ES-I3 (cell line): ENCODE results near the gene NR4A1.
"Not testable (repeated sequence)": the region's sequence is repeated elsewhere in the genome, so short reads cannot be mapped to it uniquely, and the experiment has no call there.

Experiments
- H3K36me3 ChIP-seq: 2 replicates; pipeline ENCODE4 v1.6.1; 2013; ENCODE audit warnings: mild to moderate bottlenecking, low read length, control low read depth, moderate library complexity; ENCODE audit not compliant: insufficient read depth
- H3K4me1 ChIP-seq: 2 replicates; pipeline ENCODE4 v1.6.1; 2013; ENCODE audit warnings: mild to moderate bottlenecking, control low read depth, low read length; ENCODE audit not compliant: insufficient read depth
- H3K9ac ChIP-seq: 2 replicates; pipeline ENCODE4 v1.6.1; 2013; ENCODE audit warnings: low read depth, mild to moderate bottlenecking, low read length, moderate library complexity
- H3K9me3 ChIP-seq: 2 replicates; pipeline ENCODE4 v1.6.1; 2013; ENCODE audit warnings: mild to moderate bottlenecking, low read length, moderate library complexity; ENCODE audit not compliant: control insufficient read depth, insufficient read depth

NR4A1 gene

GRCh38 chr12:52091869-52092268 is 40.6 kb downstream of the NR4A1 start:
- H3K4me1 ChIP-seq, result peaks cover 4% of the 10 kb centered on the region; the same call in 1 of the 2 replicates
- H3K9ac ChIP-seq, result no peak overlapping the region
- no peaks in the 10 kb centered on the region for H3K9me3 ChIP-seq
- H3K36me3 ChIP-seq, result no peaks in the 10 kb centered on the region

DNA sequence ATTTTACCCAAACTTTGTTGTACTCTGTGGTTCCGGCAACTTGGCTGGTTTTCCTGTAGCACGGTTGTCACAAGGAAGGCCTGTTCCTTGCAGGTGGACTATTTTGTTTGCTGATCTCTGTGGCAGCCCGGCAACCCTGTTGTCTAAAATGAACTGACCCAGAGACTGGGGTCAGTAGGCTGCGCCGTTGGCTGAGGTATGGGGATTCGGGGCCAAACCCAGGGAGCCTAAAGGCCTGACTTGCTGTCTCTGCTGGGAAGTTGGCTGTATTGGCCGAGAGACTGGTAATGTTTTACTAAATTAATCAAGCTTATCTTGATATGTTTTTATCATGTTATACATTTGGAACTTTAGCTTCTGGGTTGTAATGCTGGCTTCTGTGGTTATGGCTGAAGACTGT is 42.1 kb downstream of the NR4A1 start:
- H3K4me1 ChIP-seq, result peaks cover 4% of the 10 kb centered on the region; the same call in 1 of the 2 replicates
- no peak overlapping the region for H3K9ac ChIP-seq
- no peaks in the 10 kb centered on the region for H3K36me3 ChIP-seq
- H3K9me3 ChIP-seq, result no peaks in the 10 kb centered on the region

- no peaks in the 10 kb centered on the region for H3K36me3 ChIP-seq
These were observed 45.2 kb downstream of the NR4A1 start for GRCh38 chr12:52096332-52097044.

DNA sequence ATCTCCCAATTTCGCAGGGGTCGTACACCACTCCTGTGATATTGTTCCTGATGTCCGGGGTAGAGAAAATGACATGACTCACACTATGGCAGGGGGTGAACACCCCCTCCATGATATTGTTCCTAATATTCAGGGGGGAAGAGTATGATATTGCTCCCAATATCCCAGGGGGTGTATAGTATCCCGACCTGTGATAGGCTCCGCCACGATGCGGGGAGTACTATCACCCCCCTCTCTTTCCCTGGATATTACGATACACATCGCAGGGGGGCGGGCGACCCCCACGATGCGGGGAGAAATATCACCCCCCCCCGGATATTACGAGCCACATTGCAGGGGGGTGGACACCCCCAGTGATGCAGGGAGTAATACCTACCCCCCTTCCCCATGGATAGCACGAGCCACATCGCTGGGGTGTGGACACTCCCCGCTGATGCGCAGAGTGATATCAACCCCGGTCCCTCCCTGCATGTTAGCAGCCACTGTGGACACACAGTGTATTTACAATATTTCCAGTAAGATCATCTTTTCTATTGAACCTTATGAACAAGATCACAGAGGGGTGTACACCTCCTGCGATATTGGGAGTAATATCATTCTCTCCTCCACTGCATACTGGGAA is 45.9 kb downstream of the NR4A1 start:
- Histone ChIP-seq H3K9ac (no peak overlapping the region), H3K36me3 (no peaks in the 10 kb centered on the region), H3K9me3 (no peaks in the 10 kb centered on the region), H3K4me1 (no peaks in the 10 kb centered on the region)

More at GRCh38 chr12:52096332-52097044, 45.2 kb downstream of the NR4A1 start:
- Histone ChIP-seq H3K9ac (no peak overlapping the region), H3K4me1 (peaks cover under 1% of the 10 kb centered on the region; the same call in 1 of the 2 replicates), H3K9me3 (no peaks in the 10 kb centered on the region)

- not testable (repeated sequence) for H3K36me3 ChIP-seq, H3K9ac ChIP-seq
These were observed 53.3 kb downstream of the NR4A1 start for GRCh38 chr12:52104431-52105089.

More at GRCh38 chr12:52104431-52105089, 53.3 kb downstream of the NR4A1 start:
- H3K4me1 ChIP-seq, H3K9me3 ChIP-seq: not testable (repeated sequence)
